PC-3 (cell line): ENCODE results near the gene MLEC.

Experiments used
- CTCF ChIP-seq: fragments of 300-600 bp; sonication (generic); conservative IDR thresholded peaks from 2 replicates; pipeline ENCODE4 v1.5.1; 2017; ENCODE audit warnings: antibody characterized with exemption, low read depth, mild to moderate bottlenecking, low read length
- EZH2 ChIP-seq: fragments of 300-600 bp; sonication (generic); IDR thresholded peaks from one replicate; pipeline ENCODE4 v1.6.1; 2017; ENCODE audit warnings: antibody characterized with exemption, mild to moderate bottlenecking, low read length; ENCODE audit not compliant: unreplicated experiment
- EZH2phosphoT487 ChIP-seq: fragments of 300-600 bp; sonication (generic); IDR thresholded peaks from 2 replicates; pipeline ENCODE4 v1.6.1; 2018; ENCODE audit warnings: mild to moderate bottlenecking, antibody characterized with exemption, low read length, borderline replicate concordance

GRCh38 chr12:120749256-120749655, 62.3 kb downstream of the MLEC start:
- TF ChIP-seq CTCF (no peak), EZH2phosphoT487 (no peak), EZH2 (no peak)
